WTC11 (cell line): ENCODE measurements around the gene ASIC1. TPM values are rescaled to one million over a fixed set of nuclear protein-coding genes. Genes with fewer than 3 reads are reported as not detected.

Source experiments
- ATAC-seq: fragments of 200-7000 bp; cut with Tn5 transposase; 2 replicates; pipeline ENCODE4 v1.10.0; 2021; ENCODE audit warnings: mild to moderate bottlenecking, moderate library complexity
- CTCF ChIA-PET: fragments of 300-600 bp; sonication (Branson Sonifier 250); formaldehyde crosslinking; loops from one replicate; lab custom pipeline; 2021; ENCODE audit warnings: antibody characterized with exemption; lab: Charles Lee
- POLR2A ChIA-PET: fragments of 350-600 bp; sonication (Branson Sonifier 250); formaldehyde crosslinking; loops from one replicate; lab custom pipeline; 2021; ENCODE audit warnings: antibody characterized with exemption; lab: Charles Lee
- DNase-seq: peaks from one replicate; pipeline ENCODE4 v3.0.0; 2021; ENCODE audit warnings: low spot score
- H3K27ac Mint-ChIP-seq: 2 replicates; pipeline ENCODE4 v1.8.0; 2021; ENCODE audit warnings: mixed read lengths
- H3K27me3 Mint-ChIP-seq: 2 replicates; pipeline ENCODE4 v1.8.0; 2021; ENCODE audit warnings: low read depth, mild to moderate bottlenecking, moderate library complexity, mixed read lengths
- H3K36me3 Mint-ChIP-seq: 2 replicates; pipeline ENCODE4 v1.8.0; 2021; ENCODE audit warnings: mixed read lengths
- H3K4me1 Mint-ChIP-seq: 2 replicates; pipeline ENCODE4 v1.8.0; 2022; ENCODE audit warnings: mixed read lengths
- H3K4me3 Mint-ChIP-seq: 2 replicates; pipeline ENCODE4 v1.8.0; 2021; ENCODE audit warnings: mild to moderate bottlenecking, moderate library complexity, mixed read lengths
- H3K9me3 Mint-ChIP-seq: 2 replicates; pipeline ENCODE4 v1.8.0; 2021; ENCODE audit warnings: mixed read lengths
- CBFB ChIP-seq: sonication (generic); formaldehyde crosslinking; IDR thresholded peaks from 2 replicates; pipeline ENCODE4 v1.8.1; 2022; ENCODE audit warnings: mild to moderate bottlenecking, low read depth, missing genetic modification reagents
- CREM ChIP-seq: sonication (generic); formaldehyde crosslinking; IDR thresholded peaks from 2 replicates; pipeline ENCODE4 v1.8.1; 2022; ENCODE audit warnings: mild to moderate bottlenecking, missing genetic modification reagents, moderate library complexity
- ESRRA ChIP-seq: sonication (generic); formaldehyde crosslinking; IDR thresholded peaks from 2 replicates; pipeline ENCODE4 v1.8.1; 2022; ENCODE audit warnings: mild to moderate bottlenecking, missing genetic modification reagents, borderline replicate concordance
- MXD4 ChIP-seq: fragments of 250-450 bp; sonication (Bioruptor Pico); IDR thresholded peaks from 2 replicates; pipeline ENCODE4 v1.8.0; 2021; ENCODE audit warnings: mild to moderate bottlenecking, moderate library complexity, borderline replicate concordance
- NFE2L1 ChIP-seq: sonication (generic); formaldehyde crosslinking; IDR thresholded peaks from 2 replicates; pipeline ENCODE4 v1.8.1; 2023; ENCODE audit warnings: missing genetic modification reagents
- NR1H2 ChIP-seq: sonication (generic); formaldehyde crosslinking; IDR thresholded peaks from 2 replicates; pipeline ENCODE4 v1.9.0; 2021; ENCODE audit warnings: mild to moderate bottlenecking, moderate library complexity, missing genetic modification reagents
- NR3C1 ChIP-seq: sonication (generic); formaldehyde crosslinking; conservative IDR thresholded peaks from 2 replicates; pipeline ENCODE4 v1.8.1; 2023; ENCODE audit warnings: low read depth, mild to moderate bottlenecking, missing genetic modification reagents
- RELA ChIP-seq: sonication (generic); formaldehyde crosslinking; IDR thresholded peaks from 2 replicates; pipeline ENCODE4 v1.8.1; 2022; ENCODE audit warnings: missing genetic modification reagents, mild to moderate bottlenecking, borderline replicate concordance
- TEAD4 ChIP-seq: sonication (generic); formaldehyde crosslinking; IDR thresholded peaks from 2 replicates; pipeline ENCODE4 v1.8.0; 2022; ENCODE audit warnings: mild to moderate bottlenecking, missing genetic modification reagents
- ZBTB21 ChIP-seq: sonication (generic); formaldehyde crosslinking; IDR thresholded peaks from 2 replicates; pipeline ENCODE4 v1.8.1; 2023; ENCODE audit warnings: mild to moderate bottlenecking, missing genetic modification reagents, borderline replicate concordance
- ZNF121 ChIP-seq: sonication (generic); formaldehyde crosslinking; IDR thresholded peaks from 2 replicates; pipeline ENCODE4 v1.8.0; 2023; ENCODE audit warnings: missing genetic modification reagents
- ZNF232 ChIP-seq: sonication (generic); formaldehyde crosslinking; IDR thresholded peaks from 2 replicates; pipeline ENCODE4 v1.8.0; 2022; ENCODE audit warnings: mild to moderate bottlenecking, missing genetic modification reagents
- total RNA-seq: library from RNA; stranded (reverse); gene quantifications from 3 replicates; pipeline ENCODE4 v1.2.3, GENCODE V29; 2021
- TF ChIP-seq, protein P1 (sequence below): sonication (generic); formaldehyde crosslinking; IDR thresholded peaks from 2 replicates; pipeline ENCODE4 v1.8.1; 2022; ENCODE audit warnings: missing genetic modification reagents, borderline replicate concordance
- TF ChIP-seq, protein P2 (sequence below): fragments of 250-450 bp; sonication (Bioruptor Pico); IDR thresholded peaks from 2 replicates; pipeline ENCODE4 v1.9.0; 2021; ENCODE audit warnings: mild to moderate bottlenecking, borderline replicate concordance
- TF ChIP-seq, protein P3 (sequence below): fragments of 250-450 bp; sonication (Bioruptor Pico); IDR thresholded peaks from 2 replicates; pipeline ENCODE4 v1.9.0; 2021; ENCODE audit warnings: mild to moderate bottlenecking
- TF ChIP-seq, protein P4 (sequence below): sonication (generic); formaldehyde crosslinking; IDR thresholded peaks from 2 replicates; pipeline ENCODE4 v1.8.1; 2023; ENCODE audit warnings: mild to moderate bottlenecking, moderate library complexity, missing genetic modification reagents
- TF ChIP-seq, protein P5 (sequence below): sonication (generic); formaldehyde crosslinking; IDR thresholded peaks from 2 replicates; pipeline ENCODE4 v1.8.1; 2022; ENCODE audit warnings: mild to moderate bottlenecking, moderate library complexity, missing genetic modification reagents
- TF ChIP-seq, protein P6 (sequence below): sonication (generic); formaldehyde crosslinking; IDR thresholded peaks from 2 replicates; pipeline ENCODE4 v1.8.0; 2022; ENCODE audit warnings: mild to moderate bottlenecking, missing genetic modification reagents
- TF ChIP-seq, protein P7 (sequence below): sonication (generic); formaldehyde crosslinking; IDR thresholded peaks from 2 replicates; pipeline ENCODE4 v1.8.1; 2023; ENCODE audit warnings: mild to moderate bottlenecking, missing genetic modification reagents, moderate library complexity
- TF ChIP-seq, protein P8 (sequence below): fragments of 250-450 bp; sonication (Bioruptor Pico); IDR thresholded peaks from 2 replicates; pipeline ENCODE4 v1.9.0; 2021; ENCODE audit warnings: moderate library complexity, mild to moderate bottlenecking, inconsistent platforms, borderline replicate concordance

Gene ASIC1
- total RNA-seq, 1 experiment from 2014 or later: 4.9 TPM

DNA sequence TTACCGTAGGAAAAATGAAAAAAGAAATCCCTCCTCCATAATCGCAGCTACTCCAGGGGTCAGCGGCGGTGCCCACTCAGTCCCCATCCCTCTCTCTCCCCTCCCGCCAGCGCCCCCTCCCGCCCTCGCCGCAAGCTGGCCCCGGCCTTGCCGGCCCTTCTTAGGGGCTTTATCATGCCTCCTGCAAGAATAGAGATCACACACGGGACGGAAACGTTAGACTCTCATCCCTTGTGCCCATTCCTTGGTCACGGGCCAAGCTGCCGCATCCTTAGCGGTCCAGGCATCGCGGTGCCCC, 53.9 kb downstream of the ASIC1 start:
- Mint-ChIP-seq H3K4me3 (peak overlapping the region; percentile 76), H3K4me1 (peaks cover 19% of the 10 kb centered on the region), H3K27me3 (no peaks in the 10 kb centered on the region)
- DNase-seq: no peak
- no peak for ATAC-seq
- CTCF ChIA-PET: interaction anchor here (0.5 to 4.8 kb wide), 53 partner anchors 9 to 1358 kb away, joined by 3 to 165 read pairs (median 6); partner anchors contain the start of genes CERS5, GPD1, RACGAP1 and SMARCD1
- TF ChIP-seq ESRRA (no peak), RELA (CRISPR knock-in tag) (no peak), ZNF121 (CRISPR knock-in tag) (peak; percentile 99), ZNF232 (CRISPR knock-in tag) (no peak)
- TF ChIP-seq, protein P1, sequence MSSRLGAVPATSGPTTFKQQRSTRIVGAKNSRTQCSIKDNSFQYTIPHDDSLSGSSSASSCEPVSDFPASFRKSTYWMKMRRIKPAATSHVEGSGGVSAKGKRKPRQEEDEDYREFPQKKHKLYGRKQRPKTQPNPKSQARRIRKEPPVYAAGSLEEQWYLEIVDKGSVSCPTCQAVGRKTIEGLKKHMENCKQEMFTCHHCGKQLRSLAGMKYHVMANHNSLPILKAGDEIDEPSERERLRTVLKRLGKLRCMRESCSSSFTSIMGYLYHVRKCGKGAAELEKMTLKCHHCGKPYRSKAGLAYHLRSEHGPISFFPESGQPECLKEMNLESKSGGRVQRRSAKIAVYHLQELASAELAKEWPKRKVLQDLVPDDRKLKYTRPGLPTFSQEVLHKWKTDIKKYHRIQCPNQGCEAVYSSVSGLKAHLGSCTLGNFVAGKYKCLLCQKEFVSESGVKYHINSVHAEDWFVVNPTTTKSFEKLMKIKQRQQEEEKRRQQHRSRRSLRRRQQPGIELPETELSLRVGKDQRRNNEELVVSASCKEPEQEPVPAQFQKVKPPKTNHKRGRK (CRISPR knock-in tag): no peak
- TF ChIP-seq, protein P2, sequence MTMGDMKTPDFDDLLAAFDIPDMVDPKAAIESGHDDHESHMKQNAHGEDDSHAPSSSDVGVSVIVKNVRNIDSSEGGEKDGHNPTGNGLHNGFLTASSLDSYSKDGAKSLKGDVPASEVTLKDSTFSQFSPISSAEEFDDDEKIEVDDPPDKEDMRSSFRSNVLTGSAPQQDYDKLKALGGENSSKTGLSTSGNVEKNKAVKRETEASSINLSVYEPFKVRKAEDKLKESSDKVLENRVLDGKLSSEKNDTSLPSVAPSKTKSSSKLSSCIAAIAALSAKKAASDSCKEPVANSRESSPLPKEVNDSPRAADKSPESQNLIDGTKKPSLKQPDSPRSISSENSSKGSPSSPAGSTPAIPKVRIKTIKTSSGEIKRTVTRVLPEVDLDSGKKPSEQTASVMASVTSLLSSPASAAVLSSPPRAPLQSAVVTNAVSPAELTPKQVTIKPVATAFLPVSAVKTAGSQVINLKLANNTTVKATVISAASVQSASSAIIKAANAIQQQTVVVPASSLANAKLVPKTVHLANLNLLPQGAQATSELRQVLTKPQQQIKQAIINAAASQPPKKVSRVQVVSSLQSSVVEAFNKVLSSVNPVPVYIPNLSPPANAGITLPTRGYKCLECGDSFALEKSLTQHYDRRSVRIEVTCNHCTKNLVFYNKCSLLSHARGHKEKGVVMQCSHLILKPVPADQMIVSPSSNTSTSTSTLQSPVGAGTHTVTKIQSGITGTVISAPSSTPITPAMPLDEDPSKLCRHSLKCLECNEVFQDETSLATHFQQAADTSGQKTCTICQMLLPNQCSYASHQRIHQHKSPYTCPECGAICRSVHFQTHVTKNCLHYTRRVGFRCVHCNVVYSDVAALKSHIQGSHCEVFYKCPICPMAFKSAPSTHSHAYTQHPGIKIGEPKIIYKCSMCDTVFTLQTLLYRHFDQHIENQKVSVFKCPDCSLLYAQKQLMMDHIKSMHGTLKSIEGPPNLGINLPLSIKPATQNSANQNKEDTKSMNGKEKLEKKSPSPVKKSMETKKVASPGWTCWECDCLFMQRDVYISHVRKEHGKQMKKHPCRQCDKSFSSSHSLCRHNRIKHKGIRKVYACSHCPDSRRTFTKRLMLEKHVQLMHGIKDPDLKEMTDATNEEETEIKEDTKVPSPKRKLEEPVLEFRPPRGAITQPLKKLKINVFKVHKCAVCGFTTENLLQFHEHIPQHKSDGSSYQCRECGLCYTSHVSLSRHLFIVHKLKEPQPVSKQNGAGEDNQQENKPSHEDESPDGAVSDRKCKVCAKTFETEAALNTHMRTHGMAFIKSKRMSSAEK (CRISPR knock-in tag): no peak
- TF ChIP-seq, all 79 proteins: peak for 1
- POLR2A ChIA-PET: interaction anchor here (0.6 to 4.2 kb wide), 10 partner anchors 9 to 1372 kb away, joined by 3 to 50 read pairs (median 4); partner anchors contain the start of genes CERS5, LIMA1 and SMARCD1
- H3K9me3 Mint-ChIP-seq: no peaks in the 10 kb centered on the region
- H3K27ac Mint-ChIP-seq: peak overlapping the region; percentile 85
- H3K36me3 Mint-ChIP-seq: no peaks in the 10 kb centered on the region

DNA sequence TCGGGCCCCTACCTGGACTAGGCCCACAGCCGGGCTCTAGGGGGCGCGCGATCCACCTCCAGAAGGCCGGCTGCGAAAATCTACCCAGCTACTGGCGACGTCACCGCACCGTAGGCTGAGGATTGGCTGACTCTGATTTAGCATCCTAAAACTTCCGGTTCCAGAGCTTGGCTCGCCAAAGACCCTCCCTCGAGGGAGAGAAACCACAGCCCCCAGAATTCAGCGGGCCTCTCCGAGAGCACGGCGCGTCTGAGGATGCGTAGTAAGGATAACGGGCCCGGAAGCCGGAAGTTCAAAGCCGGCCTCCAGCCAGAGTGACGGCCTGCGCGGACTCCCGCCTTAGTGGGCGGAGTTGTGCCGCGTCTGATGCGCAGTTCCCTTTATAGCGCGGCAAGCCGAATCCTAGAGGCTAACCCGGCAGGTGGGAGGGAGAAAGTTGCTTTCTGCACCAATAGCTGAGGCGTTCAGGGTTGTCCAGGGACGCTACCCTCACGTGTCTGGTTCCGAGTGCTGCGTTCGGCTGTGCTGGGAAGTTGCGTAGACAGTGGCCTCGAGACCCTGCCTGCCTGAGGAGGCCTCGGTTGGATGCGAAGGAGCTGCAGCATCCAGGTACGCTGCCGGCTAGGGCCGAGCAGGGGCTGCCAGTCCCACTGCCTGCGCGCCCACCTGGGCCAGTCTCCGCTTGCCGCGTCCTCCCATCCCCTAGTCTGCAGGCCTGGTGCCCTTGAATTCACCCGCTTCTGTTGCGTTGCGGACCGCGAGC, 54.5 kb downstream of the ASIC1 start, which contains the start of gene COX14:
Gene COX14 (plus strand): TSS at position 544 of the 763 bp plus-strand sequence. CDS start 7,808 bp downstream, outside the sequence.
- Mint-ChIP-seq H3K27ac (peak within 1 kb of the TSS; percentile 99), H3K27me3 (no peaks in the 10 kb centered on the region), H3K4me3 (peak within 1 kb of the TSS; percentile 99), H3K4me1 (peaks cover 19% of the 10 kb centered on the region), H3K9me3 (no peaks in the 10 kb centered on the region), H3K36me3 (no peaks in the 10 kb centered on the region)
- ChIA-PET POLR2A (interaction anchor here (0.6 to 4.2 kb wide), 15 partner anchors 9 to 1371 kb away, joined by 3 to 50 read pairs (median 4); partner anchors contain the start of genes CERS5, LIMA1 and SMARCD1), CTCF (interaction anchor here (0.5 to 4.8 kb wide), 58 partner anchors 9 to 1359 kb away, joined by 3 to 165 read pairs (median 6); partner anchors contain the start of genes CERS5, GPD1, LIMA1 and RACGAP1)
- DNase-seq (peak; percentile 99), ATAC-seq (peak; percentile 88)
- peak; percentile 65; the same call in 1 of the 2 replicates for TF ChIP-seq ZBTB21 (CRISPR knock-in tag)
- no peak for TF ChIP-seq NR1H2 (CRISPR knock-in tag)
- TF ChIP-seq MXD4 (CRISPR knock-in tag): no peak
- no peak for TF ChIP-seq TEAD4
- TF ChIP-seq, protein P3, sequence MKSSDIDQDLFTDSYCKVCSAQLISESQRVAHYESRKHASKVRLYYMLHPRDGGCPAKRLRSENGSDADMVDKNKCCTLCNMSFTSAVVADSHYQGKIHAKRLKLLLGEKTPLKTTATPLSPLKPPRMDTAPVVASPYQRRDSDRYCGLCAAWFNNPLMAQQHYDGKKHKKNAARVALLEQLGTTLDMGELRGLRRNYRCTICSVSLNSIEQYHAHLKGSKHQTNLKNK (CRISPR knock-in tag): no peak
- TF ChIP-seq, protein P4, sequence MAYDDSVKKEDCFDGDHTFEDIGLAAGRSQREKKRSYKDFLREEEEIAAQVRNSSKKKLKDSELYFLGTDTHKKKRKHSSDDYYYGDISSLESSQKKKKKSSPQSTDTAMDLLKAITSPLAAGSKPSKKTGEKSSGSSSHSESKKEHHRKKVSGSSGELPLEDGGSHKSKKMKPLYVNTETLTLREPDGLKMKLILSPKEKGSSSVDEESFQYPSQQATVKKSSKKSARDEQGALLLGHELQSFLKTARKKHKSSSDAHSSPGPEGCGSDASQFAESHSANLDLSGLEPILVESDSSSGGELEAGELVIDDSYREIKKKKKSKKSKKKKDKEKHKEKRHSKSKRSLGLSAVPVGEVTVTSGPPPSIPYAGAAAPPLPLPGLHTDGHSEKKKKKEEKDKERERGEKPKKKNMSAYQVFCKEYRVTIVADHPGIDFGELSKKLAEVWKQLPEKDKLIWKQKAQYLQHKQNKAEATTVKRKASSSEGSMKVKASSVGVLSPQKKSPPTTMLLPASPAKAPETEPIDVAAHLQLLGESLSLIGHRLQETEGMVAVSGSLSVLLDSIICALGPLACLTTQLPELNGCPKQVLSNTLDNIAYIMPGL: peak; percentile 62; the same call in 1 of the 2 replicates
- TF ChIP-seq, protein P5, sequence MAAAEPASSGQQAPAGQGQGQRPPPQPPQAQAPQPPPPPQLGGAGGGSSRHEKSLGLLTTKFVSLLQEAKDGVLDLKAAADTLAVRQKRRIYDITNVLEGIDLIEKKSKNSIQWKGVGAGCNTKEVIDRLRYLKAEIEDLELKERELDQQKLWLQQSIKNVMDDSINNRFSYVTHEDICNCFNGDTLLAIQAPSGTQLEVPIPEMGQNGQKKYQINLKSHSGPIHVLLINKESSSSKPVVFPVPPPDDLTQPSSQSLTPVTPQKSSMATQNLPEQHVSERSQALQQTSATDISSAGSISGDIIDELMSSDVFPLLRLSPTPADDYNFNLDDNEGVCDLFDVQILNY (CRISPR knock-in tag): no peak
- no peak for TF ChIP-seq CBFB
- TF ChIP-seq NR3C1 (CRISPR knock-in tag): no peak
- TF ChIP-seq NFE2L1: peak; percentile 47; the same call in 1 of the 2 replicates
- TF ChIP-seq, protein P6, sequence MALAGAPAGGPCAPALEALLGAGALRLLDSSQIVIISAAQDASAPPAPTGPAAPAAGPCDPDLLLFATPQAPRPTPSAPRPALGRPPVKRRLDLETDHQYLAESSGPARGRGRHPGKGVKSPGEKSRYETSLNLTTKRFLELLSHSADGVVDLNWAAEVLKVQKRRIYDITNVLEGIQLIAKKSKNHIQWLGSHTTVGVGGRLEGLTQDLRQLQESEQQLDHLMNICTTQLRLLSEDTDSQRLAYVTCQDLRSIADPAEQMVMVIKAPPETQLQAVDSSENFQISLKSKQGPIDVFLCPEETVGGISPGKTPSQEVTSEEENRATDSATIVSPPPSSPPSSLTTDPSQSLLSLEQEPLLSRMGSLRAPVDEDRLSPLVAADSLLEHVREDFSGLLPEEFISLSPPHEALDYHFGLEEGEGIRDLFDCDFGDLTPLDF (CRISPR knock-in tag): no peak
- TF ChIP-seq CREM (CRISPR knock-in tag): peak; percentile 93
- TF ChIP-seq, protein P7, sequence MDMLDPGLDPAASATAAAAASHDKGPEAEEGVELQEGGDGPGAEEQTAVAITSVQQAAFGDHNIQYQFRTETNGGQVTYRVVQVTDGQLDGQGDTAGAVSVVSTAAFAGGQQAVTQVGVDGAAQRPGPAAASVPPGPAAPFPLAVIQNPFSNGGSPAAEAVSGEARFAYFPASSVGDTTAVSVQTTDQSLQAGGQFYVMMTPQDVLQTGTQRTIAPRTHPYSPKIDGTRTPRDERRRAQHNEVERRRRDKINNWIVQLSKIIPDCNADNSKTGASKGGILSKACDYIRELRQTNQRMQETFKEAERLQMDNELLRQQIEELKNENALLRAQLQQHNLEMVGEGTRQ (CRISPR knock-in tag): peak; percentile 91
- TF ChIP-seq, protein P8, sequence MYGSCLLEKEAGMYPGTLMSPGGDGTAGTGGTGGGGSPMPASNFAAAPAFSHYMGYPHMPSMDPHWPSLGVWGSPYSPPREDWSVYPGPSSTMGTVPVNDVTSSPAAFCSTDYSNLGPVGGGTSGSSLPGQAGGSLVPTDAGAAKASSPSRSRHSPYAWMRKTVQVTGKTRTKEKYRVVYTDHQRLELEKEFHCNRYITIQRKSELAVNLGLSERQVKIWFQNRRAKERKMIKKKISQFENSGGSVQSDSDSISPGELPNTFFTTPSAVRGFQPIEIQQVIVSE (CRISPR knock-in tag): no peak
